Measurements from ENCODE around the gene AOPEP.

AOPEP gene

GRCh38 chr9:95101326-95101725, 374.8 kb downstream of the AOPEP start:
- no peaks in the 10 kb centered on the region for H3K4me1 ChIP-seq (ENCODE audit: control insufficient read depth, low read length)

DNA sequence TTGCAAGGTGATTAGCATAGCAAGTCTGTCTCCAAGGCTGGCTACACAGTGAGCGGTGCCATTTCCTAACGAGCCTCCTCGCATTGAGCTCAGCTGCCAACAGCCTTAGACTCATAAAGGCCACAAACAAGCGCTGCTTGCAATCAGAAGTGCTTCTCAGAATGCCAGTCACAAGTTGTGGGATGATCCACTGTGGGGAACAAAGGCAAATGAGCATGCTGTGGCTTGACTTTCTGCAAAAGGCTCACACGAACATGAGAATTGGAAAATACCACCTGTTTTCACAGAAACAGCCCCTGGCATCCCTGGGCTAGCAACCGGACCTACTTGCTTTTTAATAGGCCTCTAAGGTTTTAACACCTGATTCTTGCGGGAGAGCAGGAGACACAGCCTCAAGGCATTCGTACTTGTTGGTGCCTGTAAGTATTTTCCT, 375.5 kb downstream of the AOPEP start:
- H3K4me2 ChIP-seq (ENCODE audit: low read length) = no peak overlapping the region
- no peaks in the 10 kb centered on the region for H3K79me2 ChIP-seq (ENCODE audit: control insufficient read depth, low read length)
- no peak overlapping the region for H3K4me3 ChIP-seq (ENCODE audit: low read length)
- H3K27ac ChIP-seq (ENCODE audit: low read depth, low read length) = no peak overlapping the region
- no peaks in the 10 kb centered on the region for H4K20me1 ChIP-seq (ENCODE audit: control insufficient read depth, insufficient read depth, low read depth, low read length)
- H3K9me2 ChIP-seq (replicated peaks; ENCODE audit: control insufficient read depth, low read length) = no peaks in the 10 kb centered on the region
- no peaks in the 10 kb centered on the region for H3F3A ChIP-seq (ENCODE audit: control insufficient read depth, insufficient read depth)
- H3K36me3 ChIP-seq (ENCODE audit: control insufficient read depth, low read length) = no peaks in the 10 kb centered on the region
- no peaks in the 10 kb centered on the region for H3K27me3 ChIP-seq (ENCODE audit: control insufficient read depth, low read length)
- no peaks in the 10 kb centered on the region for H3K9me3 ChIP-seq (ENCODE audit: control insufficient read depth, insufficient read depth, low read length)
- no peak for TF ChIP-seq EZH2phosphoT487 (IDR thresholded peaks at IDR 0.05; ENCODE audit: borderline replicate concordance, low read length)
- TF ChIP-seq, protein P1, sequence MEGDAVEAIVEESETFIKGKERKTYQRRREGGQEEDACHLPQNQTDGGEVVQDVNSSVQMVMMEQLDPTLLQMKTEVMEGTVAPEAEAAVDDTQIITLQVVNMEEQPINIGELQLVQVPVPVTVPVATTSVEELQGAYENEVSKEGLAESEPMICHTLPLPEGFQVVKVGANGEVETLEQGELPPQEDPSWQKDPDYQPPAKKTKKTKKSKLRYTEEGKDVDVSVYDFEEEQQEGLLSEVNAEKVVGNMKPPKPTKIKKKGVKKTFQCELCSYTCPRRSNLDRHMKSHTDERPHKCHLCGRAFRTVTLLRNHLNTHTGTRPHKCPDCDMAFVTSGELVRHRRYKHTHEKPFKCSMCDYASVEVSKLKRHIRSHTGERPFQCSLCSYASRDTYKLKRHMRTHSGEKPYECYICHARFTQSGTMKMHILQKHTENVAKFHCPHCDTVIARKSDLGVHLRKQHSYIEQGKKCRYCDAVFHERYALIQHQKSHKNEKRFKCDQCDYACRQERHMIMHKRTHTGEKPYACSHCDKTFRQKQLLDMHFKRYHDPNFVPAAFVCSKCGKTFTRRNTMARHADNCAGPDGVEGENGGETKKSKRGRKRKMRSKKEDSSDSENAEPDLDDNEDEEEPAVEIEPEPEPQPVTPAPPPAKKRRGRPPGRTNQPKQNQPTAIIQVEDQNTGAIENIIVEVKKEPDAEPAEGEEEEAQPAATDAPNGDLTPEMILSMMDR (IDR thresholded peaks at IDR 0.05; ENCODE audit: low read depth, low read length, poor library complexity, severe bottlenecking) = no peak
- no peaks in the 10 kb centered on the region for H3K4me1 ChIP-seq (ENCODE audit: control insufficient read depth, low read length)

More at GRCh38 chr9:95101326-95101725, 374.8 kb downstream of the AOPEP start:
- no peaks in the 10 kb centered on the region for H3F3A ChIP-seq (ENCODE audit: control insufficient read depth, insufficient read depth)
- no peaks in the 10 kb centered on the region for H3K9me2 ChIP-seq (replicated peaks; ENCODE audit: control insufficient read depth, low read length)
- no peaks in the 10 kb centered on the region for H3K9me3 ChIP-seq (ENCODE audit: control insufficient read depth, insufficient read depth, low read length)
- H3K27me3 ChIP-seq (ENCODE audit: control insufficient read depth, low read length) = no peaks in the 10 kb centered on the region
- no peaks in the 10 kb centered on the region for H4K20me1 ChIP-seq (ENCODE audit: control insufficient read depth, insufficient read depth, low read depth, low read length)
- H3K79me2 ChIP-seq (ENCODE audit: control insufficient read depth, low read length) = no peaks in the 10 kb centered on the region
- H3K4me2 ChIP-seq (ENCODE audit: low read length) = no peak overlapping the region
- H3K27ac ChIP-seq (ENCODE audit: low read depth, low read length) = no peak overlapping the region
- TF ChIP-seq, protein P1 (IDR thresholded peaks at IDR 0.05; ENCODE audit: low read depth, low read length, poor library complexity, severe bottlenecking) = no peak
- TF ChIP-seq EZH2phosphoT487 (IDR thresholded peaks at IDR 0.05; ENCODE audit: borderline replicate concordance, low read length) = no peak
- no peaks in the 10 kb centered on the region for H3K36me3 ChIP-seq (ENCODE audit: control insufficient read depth, low read length)
- no peak overlapping the region for H3K4me3 ChIP-seq (ENCODE audit: low read length)

GRCh38 chr9:95102572-95102971, 376.1 kb downstream of the AOPEP start:
- Histone ChIP-seq H3K9me2 (replicated peaks; ENCODE audit: control insufficient read depth, low read length) (no peaks in the 10 kb centered on the region), H3K27me3 (ENCODE audit: control insufficient read depth, low read length) (no peaks in the 10 kb centered on the region), H3K36me3 (ENCODE audit: control insufficient read depth, low read length) (no peaks in the 10 kb centered on the region), H3F3A (ENCODE audit: control insufficient read depth, insufficient read depth) (no peaks in the 10 kb centered on the region), H4K20me1 (ENCODE audit: control insufficient read depth, insufficient read depth, low read depth, low read length) (no peaks in the 10 kb centered on the region), H3K79me2 (ENCODE audit: control insufficient read depth, low read length) (no peaks in the 10 kb centered on the region), H3K4me2 (ENCODE audit: low read length) (no peak overlapping the region), H3K9me3 (ENCODE audit: control insufficient read depth, insufficient read depth, low read length) (no peaks in the 10 kb centered on the region), H3K4me1 (ENCODE audit: control insufficient read depth, low read length) (no peaks in the 10 kb centered on the region), H3K4me3 (ENCODE audit: low read length) (no peak overlapping the region), H3K27ac (ENCODE audit: low read depth, low read length) (no peak overlapping the region)
- TF ChIP-seq, protein P1 (IDR thresholded peaks at IDR 0.05; ENCODE audit: low read depth, low read length, poor library complexity, severe bottlenecking) = no peak
- TF ChIP-seq EZH2phosphoT487 (IDR thresholded peaks at IDR 0.05; ENCODE audit: borderline replicate concordance, low read length) = no peak

Data from DOHH2 (cell line).